Upper lobe of right lung (tissue), 1 donor: ENCODE data around the gene TARBP1. TPM values are rescaled to one million over a fixed set of nuclear protein-coding genes. Genes with fewer than 3 reads are reported as not detected.

Experiments used
- ATAC-seq: fragments of 200-7000 bp; cut with Tn5 transposase; one replicate; pipeline ENCODE4 v1.9.1; 2020; ENCODE audit warnings: mild to moderate bottlenecking, moderate library complexity
- DNase-seq: peaks from one replicate; pipeline ENCODE4 v3.0.0-alpha.2; 2020
- H3K27ac ChIP-seq: fragments of 200-600 bp; one replicate; pipeline ENCODE4 v1.8.0; 2022
- H3K27me3 ChIP-seq: fragments of 200-600 bp; one replicate; pipeline ENCODE4 v1.8.0; 2022; ENCODE audit warnings: mild to moderate bottlenecking
- H3K36me3 ChIP-seq: fragments of 200-600 bp; one replicate; pipeline ENCODE4 v1.8.0; 2022
- H3K4me1 ChIP-seq: fragments of 200-600 bp; one replicate; pipeline ENCODE4 v1.8.0; 2022
- H3K4me3 ChIP-seq: fragments of 200-600 bp; one replicate; pipeline ENCODE4 v1.8.0; 2022; ENCODE audit warnings: mild to moderate bottlenecking
- H3K9me3 ChIP-seq: fragments of 200-600 bp; one replicate; pipeline ENCODE4 v1.8.0; 2022
- CTCF ChIP-seq: fragments of 200-600 bp; IDR thresholded peaks from one replicate; pipeline ENCODE4 v1.8.0; 2022; ENCODE audit warnings: antibody characterized with exemption
- intact Hi-C: fragments of 100-400 bp; cut with DNase I; formaldehyde crosslinking; loops from one replicate; pipeline ENCODE4 v1.11.0; 2022
- total RNA-seq: library from RNA; stranded (reverse); fragmentation: NEBNext Ultra II Directional; extraction: Animal tissue kit (Norgen Biotek cat#: 25700); gene quantifications from one replicate; pipeline ENCODE4 v1.2.1, GENCODE V29; 2021
- donor health status: DM: no; HTN: yes; CAD: no; lungs with severe emphysema.

The TARBP1 gene
- total RNA-seq, 1 donor from 2014 or later, result 18.3 TPM

DNA sequence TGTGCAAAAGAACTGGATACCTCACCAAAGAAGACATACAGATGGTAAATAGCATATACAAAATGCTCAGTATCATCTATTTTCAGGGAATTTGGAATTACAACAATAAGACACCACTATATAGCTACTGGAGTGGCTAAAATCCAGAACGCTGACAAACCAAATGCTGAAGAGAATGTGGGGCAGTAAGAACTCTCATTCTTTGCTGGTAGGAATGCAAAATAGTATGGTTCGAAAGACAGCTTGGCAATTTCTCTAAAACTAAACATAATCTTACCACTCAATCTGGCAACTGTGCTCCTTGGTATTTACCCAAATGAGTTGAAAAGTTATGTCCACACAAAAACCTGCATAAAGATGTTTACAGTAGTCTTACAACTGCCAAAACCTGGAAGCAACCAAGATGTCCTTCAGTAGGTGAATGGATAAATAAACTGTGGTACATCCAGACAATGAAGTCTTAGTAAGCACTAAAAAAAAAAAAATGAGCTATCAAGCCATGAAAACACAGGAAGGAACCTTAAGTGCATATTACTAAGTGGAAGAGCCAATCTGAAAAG is 26.5 kb downstream of the TARBP1 start:
- Histone ChIP-seq H3K4me3 (no peak overlapping the region), H3K36me3 (peaks cover 29% of the 10 kb centered on the region), H3K27me3 (no peaks in the 10 kb centered on the region), H3K4me1 (no peaks in the 10 kb centered on the region), H3K9me3 (no peaks in the 10 kb centered on the region), H3K27ac (no peak overlapping the region)
- intact Hi-C loops, result no loop called here
- ATAC-seq (no peak), DNase-seq (no peak)
- TF ChIP-seq CTCF, result no peak

- intact Hi-C loops, result no loop called here
- TF ChIP-seq CTCF, result no peak
- DNase-seq, result no peak
- H3K4me3 ChIP-seq, result no peak overlapping the region
- H3K27me3 ChIP-seq, result no peaks in the 10 kb centered on the region
- no peak overlapping the region for H3K27ac ChIP-seq
- no peak for ATAC-seq
- H3K4me1 ChIP-seq, result no peaks in the 10 kb centered on the region
- no peaks in the 10 kb centered on the region for H3K9me3 ChIP-seq
- peaks cover 20% of the 10 kb centered on the region for H3K36me3 ChIP-seq
Measured at GRCh38 chr1:234440348-234440747, 38.6 kb downstream of the TARBP1 start.

- H3K9me3 ChIP-seq, result no peaks in the 10 kb centered on the region
- ATAC-seq, result no peak
- no peaks in the 10 kb centered on the region for H3K27me3 ChIP-seq
- intact Hi-C loops, result no loop called here
- H3K36me3 ChIP-seq, result peaks cover 11% of the 10 kb centered on the region
- TF ChIP-seq CTCF, result no peak
- DNase-seq, result no peak
- H3K4me1 ChIP-seq, result no peaks in the 10 kb centered on the region
- H3K4me3 ChIP-seq, result no peak overlapping the region
- no peak overlapping the region for H3K27ac ChIP-seq
Measured at GRCh38 chr1:234438579-234438978, 40.4 kb downstream of the TARBP1 start.

DNA sequence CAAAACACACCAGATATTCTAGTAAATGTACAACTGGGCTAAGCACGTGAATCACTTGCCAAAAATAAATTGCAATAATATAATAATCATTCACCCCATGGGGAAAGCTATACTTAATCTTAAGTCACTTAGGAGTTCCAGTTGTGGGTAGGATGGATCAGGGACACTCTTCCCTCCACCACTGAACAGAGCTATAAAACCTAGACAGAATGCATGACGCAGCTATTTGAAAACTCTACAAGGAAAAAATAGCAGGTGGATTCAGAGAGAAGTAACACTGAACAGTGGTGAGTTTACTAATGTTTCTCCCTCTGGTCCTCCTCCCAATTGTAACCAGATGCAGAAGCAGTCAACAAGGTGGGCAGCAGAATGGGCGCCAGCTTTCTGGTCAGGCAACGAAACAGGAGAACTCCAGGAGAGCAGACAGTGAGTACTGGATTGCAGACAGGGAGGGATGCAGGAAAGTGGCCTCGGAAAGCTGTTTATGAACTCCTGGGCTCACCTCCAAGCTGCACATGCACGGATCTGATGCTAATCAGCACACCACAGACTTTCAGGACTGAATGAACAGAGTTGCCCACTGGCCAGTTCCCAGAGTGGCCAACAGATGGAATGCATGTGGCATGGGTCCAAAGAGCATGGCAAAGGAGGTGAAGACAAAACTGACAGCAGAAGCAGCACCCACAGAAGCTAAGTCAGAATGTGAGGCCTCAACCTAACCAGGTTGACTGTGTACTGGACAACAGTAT is 41.4 kb downstream of the TARBP1 start:
- no peaks in the 10 kb centered on the region for H3K9me3 ChIP-seq
- intact Hi-C loops, result no loop called here
- DNase-seq (no peak), ATAC-seq (no peak)
- H3K36me3 ChIP-seq, result peaks cover 19% of the 10 kb centered on the region
- H3K27ac ChIP-seq, result no peak overlapping the region
- H3K4me1 ChIP-seq, result no peaks in the 10 kb centered on the region
- H3K27me3 ChIP-seq, result no peaks in the 10 kb centered on the region
- H3K4me3 ChIP-seq, result no peak overlapping the region
- no peak for TF ChIP-seq CTCF

- Histone ChIP-seq H3K36me3 (peaks cover 23% of the 10 kb centered on the region), H3K4me3 (no peak overlapping the region), H3K27ac (no peak overlapping the region), H3K9me3 (no peaks in the 10 kb centered on the region), H3K4me1 (no peaks in the 10 kb centered on the region), H3K27me3 (no peaks in the 10 kb centered on the region)
- DNase-seq (no peak), ATAC-seq (no peak)
- intact Hi-C loops, result no loop called here
- TF ChIP-seq CTCF, result no peak
Measured at GRCh38 chr1:234435620-234436019, 43.4 kb downstream of the TARBP1 start.
